IMR-90 (cell line): Measurements from ENCODE around the gene AKAP9. TPM values are rescaled to one million over a fixed set of nuclear protein-coding genes. Genes with fewer than 3 reads are reported as not detected.

Experiments
- ATAC-seq: fragments of 200-7000 bp; cut with Tn5 transposase; 2 replicates; pipeline ENCODE4 v1.9.1; 2020; ENCODE audit warnings: low read depth, mild to moderate bottlenecking, moderate library complexity
- BruUV-seq: library from RNA; stranded (reverse); fragments of 400-500 nt; replicated peaks from 2 replicates; lab custom pipeline; 2021; lab: Mats Ljungman, UMichigan
- CTCF ChIA-PET: fragments of 300-600 bp; formaldehyde crosslinking; extraction: SDS; loops from one replicate; lab custom pipeline; 2021; ENCODE audit warnings: antibody characterized with exemption; lab: Yijun Ruan, JAX
- POLR2A ChIA-PET: fragments of 300-600 bp; sonication (Branson Sonifier 250); formaldehyde crosslinking; loops from one replicate; lab custom pipeline; 2022; ENCODE audit warnings: antibody characterized with exemption; ENCODE audit not compliant: unreplicated experiment; lab: Charles Lee
- DNase-seq: peaks from one replicate; pipeline ENCODE4 v3.0.0; 2013
- H2AFZ ChIP-seq: replicated peaks from 2 replicates; pipeline ENCODE3; 2013; ENCODE audit warnings: low read length, mild to moderate bottlenecking; ENCODE audit not compliant: poor library complexity
- H2AK5ac ChIP-seq: 2 replicates; pipeline ENCODE4 v1.6.1; 2013; ENCODE audit warnings: low read depth, low read length, inconsistent platforms
- H2AK9ac ChIP-seq: replicated peaks from 2 replicates; pipeline ENCODE3; 2013; ENCODE audit warnings: mild to moderate bottlenecking, low read depth, low read length, moderate library complexity; ENCODE audit not compliant: poor library complexity
- H2BK120ac ChIP-seq: 2 replicates; pipeline ENCODE4 v1.6.1; 2013; ENCODE audit warnings: low read depth, low read length, inconsistent platforms
- H2BK15ac ChIP-seq: 3 replicates; pipeline ENCODE4 v1.6.1; 2013; ENCODE audit warnings: low read depth, low read length, inconsistent platforms
- H2BK20ac ChIP-seq: 2 replicates; pipeline ENCODE4 v1.6.1; 2013; ENCODE audit warnings: low read depth, mild to moderate bottlenecking, inconsistent platforms, low read length, moderate library complexity
- H2BK5ac ChIP-seq: 2 replicates; pipeline ENCODE4 v1.6.1; 2013; ENCODE audit warnings: mild to moderate bottlenecking, low read depth, low read length, inconsistent platforms; ENCODE audit not compliant: poor library complexity, severe bottlenecking
- H3K14ac ChIP-seq: replicated peaks from 2 replicates; pipeline ENCODE4 v1.6.1; 2013; ENCODE audit warnings: low read depth, low read length, inconsistent platforms
- H3K18ac ChIP-seq: 2 replicates; pipeline ENCODE4 v1.6.1; 2013; ENCODE audit warnings: low read depth, low read length, control low read depth
- H3K23ac ChIP-seq: 2 replicates; pipeline ENCODE4 v1.6.1; 2013; ENCODE audit warnings: low read depth, low read length, inconsistent platforms
- H3K27ac ChIP-seq: 2 replicates; pipeline ENCODE4 v1.5.1; 2013; ENCODE audit warnings: mild to moderate bottlenecking, control low read depth, low read length; ENCODE audit not compliant: insufficient read depth
- H3K27me3 ChIP-seq: 2 replicates; pipeline ENCODE4 v1.6.1; 2013; ENCODE audit warnings: low read length; ENCODE audit not compliant: control insufficient read depth, insufficient read depth
- H3K36me3 ChIP-seq: 2 replicates; pipeline ENCODE4 v1.6.1; 2013; ENCODE audit warnings: low read length, mixed read lengths; ENCODE audit not compliant: control insufficient read depth, insufficient read depth
- H3K4ac ChIP-seq: 2 replicates; pipeline ENCODE4 v1.6.1; 2013; ENCODE audit warnings: low read depth, low read length, inconsistent platforms
- H3K4me1 ChIP-seq: 2 replicates; pipeline ENCODE4 v1.6.1; 2013; ENCODE audit warnings: low read length, mixed read lengths; ENCODE audit not compliant: control insufficient read depth, insufficient read depth
- H3K4me2 ChIP-seq: 2 replicates; pipeline ENCODE4 v1.6.1; 2013; ENCODE audit warnings: low read depth, mild to moderate bottlenecking, control low read depth, low read length, moderate library complexity
- H3K4me3 ChIP-seq: 2 replicates; pipeline ENCODE4 v1.5.1; 2013; ENCODE audit warnings: low read depth, mild to moderate bottlenecking, control low read depth, low read length, moderate library complexity; ENCODE audit not compliant: insufficient read depth
- H3K56ac ChIP-seq: 2 replicates; pipeline ENCODE4 v1.6.1; 2013; ENCODE audit warnings: low read length, inconsistent platforms; ENCODE audit not compliant: insufficient read depth; ENCODE audit errors: extremely low read depth
- H3K79me1 ChIP-seq, 2 experiments: 2 replicates each; pipeline ENCODE4 v1.6.1; 2013; ENCODE audit warnings: low read length in 2 of 2, inconsistent platforms in 1 of 2, low read depth in 1 of 2
- H3K9ac ChIP-seq: 2 replicates; pipeline ENCODE4 v1.6.1; 2013; ENCODE audit warnings: low read depth, low read length, control low read depth
- H3K9me1 ChIP-seq: 2 replicates; pipeline ENCODE4 v1.6.1; 2013; ENCODE audit warnings: low read length, inconsistent platforms; ENCODE audit not compliant: insufficient read depth
- H3K9me3 ChIP-seq: 2 replicates; pipeline ENCODE4 v1.6.1; 2013; ENCODE audit warnings: low read length; ENCODE audit not compliant: control insufficient read depth, insufficient read depth
- H4K20me1 ChIP-seq: 2 replicates; pipeline ENCODE4 v1.6.1; 2013; ENCODE audit warnings: low read length, inconsistent platforms; ENCODE audit not compliant: insufficient read depth
- H4K5ac ChIP-seq: 2 replicates; pipeline ENCODE4 v1.6.1; 2013; ENCODE audit warnings: mild to moderate bottlenecking, low read depth, low read length, control low read depth
- H4K8ac ChIP-seq, 2 experiments: 2 replicates each; pipeline ENCODE4 v1.6.1; 2013; ENCODE audit warnings: low read depth in 2 of 2, low read length in 2 of 2, control low read depth in 1 of 2, inconsistent platforms in 1 of 2
- H4K91ac ChIP-seq: 2 replicates; pipeline ENCODE4 v1.6.1; 2013; ENCODE audit warnings: low read depth, low read length, inconsistent platforms; ENCODE audit not compliant: insufficient read depth
- BHLHE40 ChIP-seq: fragments of 150-350 bp; IDR thresholded peaks from 2 replicates; pipeline ENCODE4 v1.6.1; 2016; ENCODE audit warnings: mild to moderate bottlenecking, low read depth, low read length
- CEBPB ChIP-seq: IDR thresholded peaks from 2 replicates; pipeline ENCODE4 v1.6.1; 2012; ENCODE audit warnings: low read depth, low read length, improper control_type of control experiment
- CHD1 ChIP-seq: IDR thresholded peaks from 2 replicates; pipeline ENCODE4 v1.6.1; 2012; ENCODE audit warnings: low read depth, low read length, improper control_type of control experiment
- FOS ChIP-seq: fragments of 150-350 bp; IDR thresholded peaks from 2 replicates; pipeline ENCODE4 v1.6.1; 2016; ENCODE audit warnings: low read depth, low read length
- MAFK ChIP-seq: IDR thresholded peaks from 2 replicates; pipeline ENCODE4 v1.6.1; 2012; ENCODE audit warnings: low read depth, low read length, improper control_type of control experiment
- MAZ ChIP-seq: IDR thresholded peaks from 2 replicates; pipeline ENCODE4 v1.6.1; 2012; ENCODE audit warnings: low read depth, mild to moderate bottlenecking, low read length, improper control_type of control experiment, moderate library complexity, borderline replicate concordance
- MXI1 ChIP-seq: IDR thresholded peaks from 2 replicates; pipeline ENCODE4 v1.6.1; 2012; ENCODE audit warnings: low read depth, mild to moderate bottlenecking, low read length, moderate library complexity, borderline replicate concordance
- NFE2L2 ChIP-seq: fragments of 150-350 bp; IDR thresholded peaks from 2 replicates; pipeline ENCODE4 v1.6.1; 2016; ENCODE audit warnings: low read depth, mild to moderate bottlenecking, low read length
- POLR2A ChIP-seq: IDR thresholded peaks from 2 replicates; pipeline ENCODE4 v1.6.1; 2012; ENCODE audit warnings: mild to moderate bottlenecking, low read depth, low read length
- RAD21 ChIP-seq: IDR thresholded peaks from 2 replicates; pipeline ENCODE4 v1.6.1; 2012; ENCODE audit warnings: low read length, improper control_type of control experiment
- RCOR1 ChIP-seq: IDR thresholded peaks from 2 replicates; pipeline ENCODE4 v1.6.1; 2012; ENCODE audit warnings: mild to moderate bottlenecking, low read length, improper control_type of control experiment; ENCODE audit not compliant: insufficient replicate concordance
- RFX5 ChIP-seq: IDR thresholded peaks from 2 replicates; pipeline ENCODE4 v1.8.0; 2012; ENCODE audit warnings: low read depth, mild to moderate bottlenecking, low read length, moderate library complexity
- SMC3 ChIP-seq: fragments of 150-350 bp; IDR thresholded peaks from 2 replicates; pipeline ENCODE4 v1.6.1; 2016; ENCODE audit warnings: low read depth, mild to moderate bottlenecking, antibody characterized with exemption, low read length, moderate library complexity
- WGBS, 2 experiments: methylation state at CpG; one replicate each; pipeline versions ENCODE4 v1.1.5 to v1.1.7; 2013; ENCODE audit warnings: missing lambda C conversion rate in 2 of 2; ENCODE audit not compliant: insufficient read length in 1 of 2; ENCODE audit errors: extremely low coverage in 2 of 2; 5-methylcytosine and 5-hydroxymethylcytosine counted together
- dilution Hi-C: fragments of 300-500 bp; cut with HindIII; formaldehyde crosslinking; loops from one replicate; pipeline ENCODE4 v1.14.3; 2018; ENCODE audit warnings: low sequenced_read_pairs; ENCODE audit not compliant: unreplicated experiment
- in situ Hi-C: fragments of 300-500 bp; cut with MboI; formaldehyde crosslinking; loops from 3 replicates; pipeline ENCODE4 v1.14.3; 2019; ENCODE audit warnings: low sequenced_read_pairs, inconsistent platforms, mixed read lengths
- intact Hi-C: fragments of 100-400 bp; cut with micrococcal nuclease; formaldehyde crosslinking; loops from 2 replicates; pipeline ENCODE4 v1.10.0; 2022
- polyA plus RNA-seq, 3 experiments: library from polyadenylated mRNA; depleted of rRNA; stranded (reverse); fragments of >200 nt; gene quantifications; 2 replicates each; pipeline ENCODE4 v1.2.3, GENCODE V29; 2012; ENCODE audit warnings: low replicate concordance in 1 of 3
- total RNA-seq: library from RNA; depleted of rRNA; stranded (reverse); fragments of >200 nt; gene quantifications from 2 replicates; pipeline ENCODE4 v1.2.3, GENCODE V29; 2012
- TF ChIP-seq, protein P1 (sequence below): conservative IDR thresholded peaks from 2 replicates; pipeline ENCODE4 v1.5.1; 2012; ENCODE audit warnings: mild to moderate bottlenecking, low read depth, low read length, improper control_type of control experiment
- TF ChIP-seq, protein P2 (sequence below): fragments of 150-350 bp; IDR thresholded peaks from 2 replicates; pipeline ENCODE4 v1.6.1; 2017; ENCODE audit warnings: mild to moderate bottlenecking, antibody characterized with exemption, low read length, low read depth
- TF ChIP-seq, protein P3 (sequence below): fragments of 150-350 bp; IDR thresholded peaks from 2 replicates; pipeline ENCODE4 v1.6.1; 2016; ENCODE audit warnings: low read depth, mild to moderate bottlenecking, low read length, moderate library complexity, borderline replicate concordance

Gene AKAP9
- total and polyA plus RNA-seq, 2 of the 4 experiments (the other 2 are of a cell fraction): 9.7 to 25.3 TPM

DNA sequence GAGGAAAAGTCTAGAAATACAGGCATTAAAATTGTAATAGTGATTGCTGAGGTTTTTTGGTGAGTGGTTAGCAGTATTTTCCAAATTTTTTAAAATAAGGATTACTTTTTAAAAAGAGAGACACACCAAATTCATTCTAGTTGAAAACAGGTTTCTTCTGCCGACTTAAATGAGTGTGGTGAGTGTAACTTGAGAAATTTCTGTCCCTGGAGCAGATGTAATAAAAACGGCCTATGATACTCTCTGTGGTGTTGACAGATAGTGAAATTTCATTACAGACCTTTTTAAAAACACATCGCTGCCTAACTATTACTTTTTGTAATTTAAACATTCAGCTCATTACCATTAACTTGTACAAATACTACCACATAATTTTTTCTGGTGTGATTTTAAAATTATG lies 103.5 kb downstream of the AKAP9 start:
- H4K5ac ChIP-seq: no peak overlapping the region
- H3K4ac ChIP-seq: no peak overlapping the region
- H3K27ac ChIP-seq: no peak overlapping the region
- no peak overlapping the region for H2BK20ac ChIP-seq
- H3K56ac ChIP-seq: no peak overlapping the region
- 0 out of 2 replicates have a peak, but pooled peaks cover 2% of the 10 kb centered on the region for H3K4me1 ChIP-seq
- no peak overlapping the region for H3K4me3 ChIP-seq
- CTCF ChIA-PET: interaction anchor here (0.8 to 1.3 kb wide), 2 partner anchors 163 to 1058 kb away, joined by 3 read pairs; no protein-coding TSS in a partner anchor
- H3K79me1 ChIP-seq: no peaks in the 10 kb centered on the region
- no peaks in the 10 kb centered on the region for H3K9me3 ChIP-seq
- H3K36me3 ChIP-seq: peaks cover 17% of the 10 kb centered on the region
- H3K4me2 ChIP-seq: no peak overlapping the region
- no peak overlapping the region for H2AK5ac ChIP-seq
- H3K9ac ChIP-seq: no peak overlapping the region
- no peaks in the 10 kb centered on the region for H4K20me1 ChIP-seq
- TF ChIP-seq RFX5 (no peak), NFE2L2 (no peak), RAD21 (no peak), POLR2A (no peak), FOS (no peak), CHD1 (no peak), MXI1 (no peak), RCOR1 (no peak), SMC3 (no peak), MAZ (no peak), MAFK (no peak), BHLHE40 (no peak), CEBPB (no peak)
- TF ChIP-seq, protein P1, sequence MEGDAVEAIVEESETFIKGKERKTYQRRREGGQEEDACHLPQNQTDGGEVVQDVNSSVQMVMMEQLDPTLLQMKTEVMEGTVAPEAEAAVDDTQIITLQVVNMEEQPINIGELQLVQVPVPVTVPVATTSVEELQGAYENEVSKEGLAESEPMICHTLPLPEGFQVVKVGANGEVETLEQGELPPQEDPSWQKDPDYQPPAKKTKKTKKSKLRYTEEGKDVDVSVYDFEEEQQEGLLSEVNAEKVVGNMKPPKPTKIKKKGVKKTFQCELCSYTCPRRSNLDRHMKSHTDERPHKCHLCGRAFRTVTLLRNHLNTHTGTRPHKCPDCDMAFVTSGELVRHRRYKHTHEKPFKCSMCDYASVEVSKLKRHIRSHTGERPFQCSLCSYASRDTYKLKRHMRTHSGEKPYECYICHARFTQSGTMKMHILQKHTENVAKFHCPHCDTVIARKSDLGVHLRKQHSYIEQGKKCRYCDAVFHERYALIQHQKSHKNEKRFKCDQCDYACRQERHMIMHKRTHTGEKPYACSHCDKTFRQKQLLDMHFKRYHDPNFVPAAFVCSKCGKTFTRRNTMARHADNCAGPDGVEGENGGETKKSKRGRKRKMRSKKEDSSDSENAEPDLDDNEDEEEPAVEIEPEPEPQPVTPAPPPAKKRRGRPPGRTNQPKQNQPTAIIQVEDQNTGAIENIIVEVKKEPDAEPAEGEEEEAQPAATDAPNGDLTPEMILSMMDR: no peak
- TF ChIP-seq, protein P2, sequence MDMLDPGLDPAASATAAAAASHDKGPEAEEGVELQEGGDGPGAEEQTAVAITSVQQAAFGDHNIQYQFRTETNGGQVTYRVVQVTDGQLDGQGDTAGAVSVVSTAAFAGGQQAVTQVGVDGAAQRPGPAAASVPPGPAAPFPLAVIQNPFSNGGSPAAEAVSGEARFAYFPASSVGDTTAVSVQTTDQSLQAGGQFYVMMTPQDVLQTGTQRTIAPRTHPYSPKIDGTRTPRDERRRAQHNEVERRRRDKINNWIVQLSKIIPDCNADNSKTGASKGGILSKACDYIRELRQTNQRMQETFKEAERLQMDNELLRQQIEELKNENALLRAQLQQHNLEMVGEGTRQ: no peak
- TF ChIP-seq, protein P3, sequence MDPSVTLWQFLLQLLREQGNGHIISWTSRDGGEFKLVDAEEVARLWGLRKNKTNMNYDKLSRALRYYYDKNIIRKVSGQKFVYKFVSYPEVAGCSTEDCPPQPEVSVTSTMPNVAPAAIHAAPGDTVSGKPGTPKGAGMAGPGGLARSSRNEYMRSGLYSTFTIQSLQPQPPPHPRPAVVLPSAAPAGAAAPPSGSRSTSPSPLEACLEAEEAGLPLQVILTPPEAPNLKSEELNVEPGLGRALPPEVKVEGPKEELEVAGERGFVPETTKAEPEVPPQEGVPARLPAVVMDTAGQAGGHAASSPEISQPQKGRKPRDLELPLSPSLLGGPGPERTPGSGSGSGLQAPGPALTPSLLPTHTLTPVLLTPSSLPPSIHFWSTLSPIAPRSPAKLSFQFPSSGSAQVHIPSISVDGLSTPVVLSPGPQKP: no peak
- DNase-seq: no peak
- H4K91ac ChIP-seq: no peak overlapping the region
- no peak overlapping the region for H3K18ac ChIP-seq
- H2AK9ac ChIP-seq: no peak overlapping the region
- H2BK15ac ChIP-seq: no peak overlapping the region
- intact Hi-C loops: no loop called here
- no peak overlapping the region for H2AFZ ChIP-seq
- no peak overlapping the region for H2BK5ac ChIP-seq
- BruUV-seq: no TSS peak
- H3K27me3 ChIP-seq: no peaks in the 10 kb centered on the region
- no peak overlapping the region for H3K23ac ChIP-seq
- POLR2A ChIA-PET: no interaction called here
- in situ Hi-C loops: no loop called here
- ATAC-seq: no peak
- no peak overlapping the region for H4K8ac ChIP-seq
- H3K14ac ChIP-seq: no peak overlapping the region
- no peak overlapping the region for H2BK120ac ChIP-seq
- dilution Hi-C loops: no loop called here
- no peaks in the 10 kb centered on the region; the same call in 1 of the 2 replicates for H3K9me1 ChIP-seq
- whole genome bisulfite sequencing, 2 experiments: no CpG with 5 or more reads among the region's 3 CpGs
